ENCODE results near the gene MATN1.

DNA sequence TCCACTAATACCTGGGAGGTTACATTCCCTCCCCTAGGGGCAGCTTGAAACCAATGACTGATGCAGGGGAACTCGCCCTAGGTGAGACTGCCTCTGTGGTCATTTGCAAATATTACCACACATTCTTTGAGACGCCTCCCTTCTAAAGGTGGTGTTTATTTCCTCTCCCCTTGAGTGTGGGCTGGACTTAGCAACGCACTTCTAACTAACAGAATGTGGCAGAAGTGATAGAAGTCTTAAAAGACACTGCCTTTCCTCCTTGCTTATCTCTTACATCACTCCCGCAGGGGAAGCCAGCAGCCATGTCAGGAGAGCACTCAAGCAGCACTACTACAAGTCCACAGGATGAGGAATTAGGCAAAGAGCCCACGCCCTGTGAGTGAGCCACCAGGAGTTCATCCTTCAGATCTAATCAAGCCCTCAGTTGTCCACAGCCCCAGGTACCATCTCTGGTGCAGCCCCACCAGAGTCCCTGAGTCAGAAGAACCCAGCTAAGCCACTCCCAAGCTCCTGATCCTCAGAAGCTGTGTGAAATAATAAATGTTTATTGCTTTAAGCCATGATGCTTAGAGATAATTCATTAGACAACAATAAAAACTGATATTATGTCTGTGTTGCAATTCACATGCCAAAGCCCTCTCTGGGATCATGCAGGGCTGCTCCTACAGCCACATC, 14.8 kb upstream of the MATN1 start:
- TF ChIP-seq CTCF (IDR thresholded peaks at IDR 0.05) = no peak
- TF ChIP-seq POLR2AphosphoS5 (IDR thresholded peaks at IDR 0.05) = no peak
- no peak for TF ChIP-seq EP300 (IDR thresholded peaks at IDR 0.05)
- no peak for TF ChIP-seq POLR2A (IDR thresholded peaks at IDR 0.05)

All from suprapubic skin (tissue), 4 donors.